ENCODE data around the gene FLOT1. TPM values are rescaled to one million over a fixed set of nuclear protein-coding genes. Genes with fewer than 3 reads are reported as not detected.
A peak's percentile ranks its signal among the peaks of the same experiment; 100 is the strongest.

FLOT1 gene
- total and polyA plus RNA-seq, 2 of the 13 experiments (the other 11 are each of a cell fraction or from before 2014, with no cell fraction given), result 82.3 to 130 TPM

DNA sequence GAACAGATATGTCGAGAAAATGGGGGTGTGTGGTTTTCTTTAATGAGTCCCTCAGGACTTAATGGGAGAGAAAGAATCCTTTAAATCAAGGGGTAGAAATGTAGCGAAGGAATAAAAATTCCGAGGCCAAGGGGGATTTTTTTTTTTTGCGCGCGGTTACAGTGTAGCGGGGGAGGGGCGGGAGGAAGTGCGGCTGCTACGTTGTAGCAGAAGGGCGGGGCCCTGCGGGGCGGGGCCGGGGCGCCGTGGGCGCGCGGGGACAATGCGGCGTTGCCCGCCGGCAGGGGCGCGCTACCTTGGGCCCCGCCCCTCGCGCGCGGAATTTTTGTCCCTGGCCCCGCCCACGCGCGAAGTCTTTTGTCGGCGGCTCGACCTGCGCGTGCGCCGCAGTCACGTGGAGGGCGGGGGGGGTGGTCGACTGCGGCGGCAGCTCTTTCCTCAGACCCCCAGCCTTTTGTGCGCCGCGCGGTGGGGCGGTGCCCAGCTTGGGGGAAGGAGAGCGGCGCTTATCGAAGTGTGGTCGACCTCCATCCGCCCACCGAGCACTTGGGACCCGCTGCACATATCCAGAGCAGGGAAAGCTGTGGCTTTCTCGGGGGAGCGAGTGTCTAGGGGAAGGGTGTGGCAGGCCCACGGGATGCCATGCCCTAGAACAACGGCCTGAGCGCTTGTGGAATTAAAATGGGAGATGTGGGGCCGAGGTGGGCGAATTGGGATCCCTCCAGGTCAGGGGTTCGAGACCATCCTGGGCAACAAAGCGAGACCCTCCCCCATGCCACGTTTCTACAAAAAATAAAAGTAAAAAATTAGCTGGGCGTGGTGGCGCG lies 21.1 kb downstream of the FLOT1 start (continued):
- TF ChIP-seq ZNF530 (CRISPR knock-in tag; IDR thresholded peaks at IDR 0.05; ENCODE audit: low read depth), result no peak
- TF ChIP-seq SP4 (CRISPR knock-in tag; IDR thresholded peaks at IDR 0.05), result peak; percentile 88
- TF ChIP-seq, protein P1, sequence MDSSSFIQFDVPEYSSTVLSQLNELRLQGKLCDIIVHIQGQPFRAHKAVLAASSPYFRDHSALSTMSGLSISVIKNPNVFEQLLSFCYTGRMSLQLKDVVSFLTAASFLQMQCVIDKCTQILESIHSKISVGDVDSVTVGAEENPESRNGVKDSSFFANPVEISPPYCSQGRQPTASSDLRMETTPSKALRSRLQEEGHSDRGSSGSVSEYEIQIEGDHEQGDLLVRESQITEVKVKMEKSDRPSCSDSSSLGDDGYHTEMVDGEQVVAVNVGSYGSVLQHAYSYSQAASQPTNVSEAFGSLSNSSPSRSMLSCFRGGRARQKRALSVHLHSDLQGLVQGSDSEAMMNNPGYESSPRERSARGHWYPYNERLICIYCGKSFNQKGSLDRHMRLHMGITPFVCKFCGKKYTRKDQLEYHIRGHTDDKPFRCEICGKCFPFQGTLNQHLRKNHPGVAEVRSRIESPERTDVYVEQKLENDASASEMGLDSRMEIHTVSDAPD (CRISPR knock-in tag; IDR thresholded peaks at IDR 0.05), result no peak; the same call in 1 of the 2 replicates
- peak; percentile 38; the same call in 1 of the 2 replicates for TF ChIP-seq ZNF333 (CRISPR knock-in tag; IDR thresholded peaks at IDR 0.05; ENCODE audit: borderline replicate concordance)
- peak; percentile 79; the same call in 1 of the 2 replicates for TF ChIP-seq ZC3H13 (CRISPR knock-in tag; IDR thresholded peaks at IDR 0.05)
- TF ChIP-seq, protein P2, sequence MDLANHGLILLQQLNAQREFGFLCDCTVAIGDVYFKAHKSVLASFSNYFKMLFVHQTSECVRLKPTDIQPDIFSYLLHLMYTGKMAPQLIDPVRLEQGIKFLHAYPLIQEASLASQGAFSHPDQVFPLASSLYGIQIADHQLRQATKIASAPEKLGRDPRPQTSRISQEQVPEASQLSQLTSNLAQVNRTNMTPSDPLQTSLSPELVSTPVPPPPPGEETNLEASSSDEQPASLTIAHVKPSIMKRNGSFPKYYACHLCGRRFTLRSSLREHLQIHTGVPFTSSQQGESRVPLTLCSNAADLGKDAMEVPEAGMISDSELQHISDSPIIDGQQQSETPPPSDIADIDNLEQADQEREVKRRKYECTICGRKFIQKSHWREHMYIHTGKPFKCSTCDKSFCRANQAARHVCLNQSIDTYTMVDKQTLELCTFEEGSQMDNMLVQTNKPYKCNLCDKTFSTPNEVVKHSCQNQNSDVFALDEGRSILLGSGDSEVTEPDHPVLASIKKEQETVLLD (CRISPR knock-in tag; IDR thresholded peaks at IDR 0.05; ENCODE audit: low read depth), result no peak
- TF ChIP-seq KDM2A (CRISPR knock-in tag; IDR thresholded peaks at IDR 0.05; ENCODE audit: borderline replicate concordance, low read depth), result peak; percentile 88
- no peak; the same call in 1 of the 2 replicates for TF ChIP-seq ZNF225 (CRISPR knock-in tag; IDR thresholded peaks at IDR 0.05)
- TF ChIP-seq PHF8 (CRISPR knock-in tag; IDR thresholded peaks at IDR 0.05), result peak; percentile 40; the same call in 1 of the 2 replicates
- no peak for TF ChIP-seq PLRG1 (conservative IDR thresholded peaks at IDR 0.05)
- no peak for TF ChIP-seq ZNF883 (CRISPR knock-in tag; IDR thresholded peaks at IDR 0.05; ENCODE audit: not compliant biosample characterization)
- TF ChIP-seq ZNF441 (CRISPR knock-in tag; IDR thresholded peaks at IDR 0.05; ENCODE audit: borderline replicate concordance), result no peak
- TF ChIP-seq, protein P3, sequence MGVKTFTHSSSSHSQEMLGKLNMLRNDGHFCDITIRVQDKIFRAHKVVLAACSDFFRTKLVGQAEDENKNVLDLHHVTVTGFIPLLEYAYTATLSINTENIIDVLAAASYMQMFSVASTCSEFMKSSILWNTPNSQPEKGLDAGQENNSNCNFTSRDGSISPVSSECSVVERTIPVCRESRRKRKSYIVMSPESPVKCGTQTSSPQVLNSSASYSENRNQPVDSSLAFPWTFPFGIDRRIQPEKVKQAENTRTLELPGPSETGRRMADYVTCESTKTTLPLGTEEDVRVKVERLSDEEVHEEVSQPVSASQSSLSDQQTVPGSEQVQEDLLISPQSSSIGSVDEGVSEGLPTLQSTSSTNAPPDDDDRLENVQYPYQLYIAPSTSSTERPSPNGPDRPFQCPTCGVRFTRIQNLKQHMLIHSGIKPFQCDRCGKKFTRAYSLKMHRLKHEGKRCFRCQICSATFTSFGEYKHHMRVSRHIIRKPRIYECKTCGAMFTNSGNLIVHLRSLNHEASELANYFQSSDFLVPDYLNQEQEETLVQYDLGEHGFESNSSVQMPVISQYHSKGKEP (CRISPR knock-in tag; IDR thresholded peaks at IDR 0.05), result no peak
- TF ChIP-seq ZNF567 (CRISPR knock-in tag; IDR thresholded peaks at IDR 0.05; ENCODE audit: borderline replicate concordance), result no peak; the same call in 1 of the 2 replicates
- TF ChIP-seq ZFP41 (CRISPR knock-in tag; IDR thresholded peaks at IDR 0.05; ENCODE audit: borderline replicate concordance), result no peak
- TF ChIP-seq SIN3B (IDR thresholded peaks at IDR 0.05; ENCODE audit: low read length), result peak; percentile 51; the same call in 1 of the 2 replicates
- no peak for TF ChIP-seq NFE2 (CRISPR knock-in tag; IDR thresholded peaks at IDR 0.05)
- no peak for TF ChIP-seq ATAD3A (CRISPR knock-in tag; IDR thresholded peaks at IDR 0.05)
- TF ChIP-seq, protein P4, sequence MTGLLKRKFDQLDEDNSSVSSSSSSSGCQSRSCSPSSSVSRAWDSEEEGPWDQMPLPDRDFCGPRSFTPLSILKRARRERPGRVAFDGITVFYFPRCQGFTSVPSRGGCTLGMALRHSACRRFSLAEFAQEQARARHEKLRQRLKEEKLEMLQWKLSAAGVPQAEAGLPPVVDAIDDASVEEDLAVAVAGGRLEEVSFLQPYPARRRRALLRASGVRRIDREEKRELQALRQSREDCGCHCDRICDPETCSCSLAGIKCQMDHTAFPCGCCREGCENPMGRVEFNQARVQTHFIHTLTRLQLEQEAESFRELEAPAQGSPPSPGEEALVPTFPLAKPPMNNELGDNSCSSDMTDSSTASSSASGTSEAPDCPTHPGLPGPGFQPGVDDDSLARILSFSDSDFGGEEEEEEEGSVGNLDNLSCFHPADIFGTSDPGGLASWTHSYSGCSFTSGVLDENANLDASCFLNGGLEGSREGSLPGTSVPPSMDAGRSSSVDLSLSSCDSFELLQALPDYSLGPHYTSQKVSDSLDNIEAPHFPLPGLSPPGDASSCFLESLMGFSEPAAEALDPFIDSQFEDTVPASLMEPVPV (CRISPR knock-in tag; IDR thresholded peaks at IDR 0.05), result no peak; the same call in 1 of the 2 replicates
- TF ChIP-seq ZNF367 (CRISPR knock-in tag; IDR thresholded peaks at IDR 0.05; ENCODE audit: borderline replicate concordance), result 0 out of 2 replicates have a peak, but pooled peaks have one; percentile 34
- no peak for TF ChIP-seq BRCA1 (CRISPR knock-in tag; IDR thresholded peaks at IDR 0.05)
- TF ChIP-seq SNAI1 (CRISPR knock-in tag; IDR thresholded peaks at IDR 0.05; ENCODE audit: borderline replicate concordance), result 0 out of 2 replicates have a peak, but pooled peaks have one; percentile 48
- TF ChIP-seq SNAPC2 (CRISPR knock-in tag; IDR thresholded peaks at IDR 0.05), result no peak
